GM12801 (cell line): Measurements from ENCODE around the gene NDUFB3.

ENCODE experiments used
- TF ChIP-seq, protein P1 (sequence below): IDR thresholded peaks from one replicate; pipeline ENCODE4 v1.5.1; 2011; ENCODE audit warnings: control low read depth; ENCODE audit not compliant: insufficient read length; ENCODE audit errors: extremely low read depth

NDUFB3 gene

DNA sequence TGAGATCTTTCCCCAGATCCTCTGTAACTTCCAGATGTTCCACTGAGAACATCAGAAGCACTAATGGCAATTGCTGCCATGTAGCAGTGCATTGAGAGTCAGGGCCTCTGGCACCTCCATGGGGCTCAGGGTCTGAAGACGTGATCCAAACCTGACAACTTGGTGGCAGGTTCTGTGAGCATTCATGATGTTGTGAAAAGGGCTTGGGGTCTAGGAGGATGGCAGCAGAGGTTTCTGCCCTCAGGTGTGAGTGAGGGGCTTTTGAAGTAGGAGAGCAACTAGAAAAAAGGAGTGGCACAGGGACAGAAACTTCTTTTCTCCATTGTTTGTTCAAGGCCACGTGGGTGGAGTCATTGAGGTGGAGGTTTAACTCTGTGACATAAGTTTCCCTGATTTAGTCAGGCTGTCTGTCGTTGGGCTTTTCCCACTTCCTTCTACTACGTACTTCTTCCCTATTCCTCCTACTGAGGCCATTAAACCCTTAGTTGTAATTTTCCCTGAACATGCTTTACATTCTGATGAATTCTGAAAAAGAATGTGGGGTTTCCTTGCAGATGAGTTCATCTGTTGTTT lies 57.2 kb downstream of the NDUFB3 start:
- TF ChIP-seq, protein P1, sequence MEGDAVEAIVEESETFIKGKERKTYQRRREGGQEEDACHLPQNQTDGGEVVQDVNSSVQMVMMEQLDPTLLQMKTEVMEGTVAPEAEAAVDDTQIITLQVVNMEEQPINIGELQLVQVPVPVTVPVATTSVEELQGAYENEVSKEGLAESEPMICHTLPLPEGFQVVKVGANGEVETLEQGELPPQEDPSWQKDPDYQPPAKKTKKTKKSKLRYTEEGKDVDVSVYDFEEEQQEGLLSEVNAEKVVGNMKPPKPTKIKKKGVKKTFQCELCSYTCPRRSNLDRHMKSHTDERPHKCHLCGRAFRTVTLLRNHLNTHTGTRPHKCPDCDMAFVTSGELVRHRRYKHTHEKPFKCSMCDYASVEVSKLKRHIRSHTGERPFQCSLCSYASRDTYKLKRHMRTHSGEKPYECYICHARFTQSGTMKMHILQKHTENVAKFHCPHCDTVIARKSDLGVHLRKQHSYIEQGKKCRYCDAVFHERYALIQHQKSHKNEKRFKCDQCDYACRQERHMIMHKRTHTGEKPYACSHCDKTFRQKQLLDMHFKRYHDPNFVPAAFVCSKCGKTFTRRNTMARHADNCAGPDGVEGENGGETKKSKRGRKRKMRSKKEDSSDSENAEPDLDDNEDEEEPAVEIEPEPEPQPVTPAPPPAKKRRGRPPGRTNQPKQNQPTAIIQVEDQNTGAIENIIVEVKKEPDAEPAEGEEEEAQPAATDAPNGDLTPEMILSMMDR = no peak

DNA sequence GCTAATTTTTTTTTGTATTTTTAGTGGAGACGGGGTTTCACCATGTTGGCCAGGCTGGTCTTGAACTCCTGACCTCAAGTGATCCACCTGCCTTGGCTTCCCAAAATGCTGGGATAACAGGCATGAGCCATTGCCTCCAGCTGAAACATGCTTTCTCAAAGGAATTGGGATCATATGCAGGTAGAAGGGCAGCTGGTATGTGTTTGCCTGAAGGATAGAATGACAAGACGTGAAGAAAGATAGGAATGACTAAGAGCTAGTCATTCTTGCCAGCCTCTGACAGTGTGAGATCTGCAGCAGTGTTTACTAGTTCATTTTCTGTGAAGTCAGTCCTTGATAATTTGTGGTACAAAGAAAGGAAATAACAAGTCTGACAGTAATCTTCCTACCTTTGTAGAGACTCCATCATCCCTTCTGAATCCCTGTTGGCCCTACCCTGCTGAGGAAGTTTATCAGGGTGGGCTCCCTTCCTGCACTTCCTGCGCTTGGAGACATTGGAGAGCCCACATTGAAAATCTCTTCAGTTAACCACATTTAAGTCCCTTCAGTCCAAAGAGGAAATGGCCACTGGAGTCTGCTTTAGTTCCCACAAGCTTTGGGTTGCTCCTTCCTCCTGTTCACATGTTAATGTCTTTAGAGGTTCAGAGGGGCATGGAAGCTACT lies 58.9 kb downstream of the NDUFB3 start:
- TF ChIP-seq, protein P1 = no peak

DNA sequence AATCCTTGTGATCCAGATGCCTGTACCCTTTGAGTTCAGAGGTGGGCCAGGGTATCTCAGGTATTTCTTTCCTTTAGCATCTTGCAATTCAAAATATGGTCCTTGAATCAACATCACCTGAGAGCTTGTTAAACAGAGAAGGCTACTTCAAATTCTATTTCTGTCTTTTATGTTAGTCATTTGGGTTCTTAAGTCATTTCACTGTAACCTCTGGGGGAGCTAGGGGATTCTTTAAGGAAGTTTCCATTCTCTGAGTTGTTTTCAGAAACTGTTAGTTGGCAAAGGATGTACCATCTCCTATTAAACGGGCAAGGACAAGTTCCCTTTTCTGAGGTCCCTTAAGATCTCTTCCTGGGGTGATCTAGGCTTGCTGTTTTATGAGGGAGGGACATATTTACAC lies 60.7 kb downstream of the NDUFB3 start:
- TF ChIP-seq, protein P1 = no peak
